Mesenchymal stem cell (in vitro differentiated cells and primary cell): ENCODE data around the gene ABCC1.

Experiments
- DNase-seq: peaks from one replicate; pipeline ENCODE4 v3.0.0-alpha.2; 2013
- H2AFZ ChIP-seq: one replicate; pipeline ENCODE4 v1.6.1; 2013; ENCODE audit warnings: low read depth, mild to moderate bottlenecking, control low read depth, inconsistent platforms, low read length, moderate library complexity
- H2AK5ac ChIP-seq: 2 replicates; pipeline ENCODE4 v1.6.1; 2013; ENCODE audit warnings: low read length, moderate library complexity, mild to moderate bottlenecking, inconsistent platforms; ENCODE audit not compliant: severe bottlenecking
- H2BK120ac ChIP-seq: one replicate; pipeline ENCODE4 v1.6.1; 2013; ENCODE audit warnings: low read depth, mild to moderate bottlenecking, inconsistent platforms, low read length, moderate library complexity
- H2BK12ac ChIP-seq, 2 experiments: one replicate each; pipeline ENCODE4 v1.6.1; 2013; ENCODE audit warnings: inconsistent platforms in 2 of 2, low read length in 2 of 2, mild to moderate bottlenecking in 2 of 2, moderate library complexity in 2 of 2, control low read depth in 1 of 2
- H2BK15ac ChIP-seq: one replicate; pipeline ENCODE4 v1.6.1; 2013; ENCODE audit warnings: mild to moderate bottlenecking, low read depth, inconsistent platforms; ENCODE audit not compliant: poor library complexity, severe bottlenecking
- H2BK5ac ChIP-seq: 2 replicates; pipeline ENCODE4 v1.6.1; 2013; ENCODE audit warnings: low read depth, mild to moderate bottlenecking, low read length, control low read depth, inconsistent platforms; ENCODE audit not compliant: poor library complexity, severe bottlenecking
- H3K14ac ChIP-seq, 2 experiments: one replicate each; pipeline ENCODE4 v1.6.1; 2013; ENCODE audit warnings: inconsistent platforms in 2 of 2, low read length in 2 of 2, control low read depth in 1 of 2, mild to moderate bottlenecking in 1 of 2, moderate library complexity in 1 of 2
- H3K18ac ChIP-seq, 2 experiments: one replicate each; pipeline ENCODE4 v1.6.1; 2013; ENCODE audit warnings: inconsistent platforms in 2 of 2, low read length in 2 of 2, control low read depth in 1 of 2, low read depth in 1 of 2, mild to moderate bottlenecking in 1 of 2
- H3K23ac ChIP-seq, 2 experiments: one replicate each; pipeline ENCODE4 v1.6.1; 2013; ENCODE audit warnings: inconsistent platforms in 2 of 2, low read length in 2 of 2, mild to moderate bottlenecking in 2 of 2, moderate library complexity in 2 of 2, control low read depth in 1 of 2
- H3K27ac ChIP-seq: 2 replicates; pipeline ENCODE4 v1.5.1; 2013; ENCODE audit warnings: mild to moderate bottlenecking, moderate library complexity, low read length, control low read depth, inconsistent platforms; ENCODE audit not compliant: poor library complexity, severe bottlenecking
- H3K27me3 ChIP-seq, 2 experiments: 2 replicates each; pipeline versions ENCODE4 v1.6.1 to v1.7.0; 2013; ENCODE audit warnings: low read length in 2 of 2, mild to moderate bottlenecking in 2 of 2, moderate library complexity in 2 of 2, control low read depth in 1 of 2, inconsistent platforms in 1 of 2; ENCODE audit not compliant: control insufficient read depth in 1 of 2, insufficient read depth in 1 of 2
- H3K36me3 ChIP-seq, 2 experiments: 2 replicates each; pipeline versions ENCODE4 v1.6.1 to v1.7.0; 2013; ENCODE audit warnings: low read length in 2 of 2, control low read depth in 1 of 2, inconsistent platforms in 1 of 2, low read depth in 1 of 2, mild to moderate bottlenecking in 1 of 2; ENCODE audit not compliant: insufficient read depth in 2 of 2, control insufficient read depth in 1 of 2
- H3K4ac ChIP-seq, 2 experiments: one replicate each; pipeline ENCODE4 v1.6.1; 2013; ENCODE audit warnings: inconsistent platforms in 2 of 2, low read length in 2 of 2, mild to moderate bottlenecking in 2 of 2, moderate library complexity in 2 of 2, control low read depth in 1 of 2, low read depth in 1 of 2
- H3K4me1 ChIP-seq: 2 replicates; pipeline ENCODE4 v1.6.1; 2013; ENCODE audit warnings: low read depth, low read length, control low read depth; ENCODE audit not compliant: control insufficient read depth, insufficient read depth
- H3K4me2 ChIP-seq: 2 replicates; pipeline ENCODE4 v1.6.1; 2013; ENCODE audit warnings: low read length, mild to moderate bottlenecking, inconsistent platforms; ENCODE audit not compliant: poor library complexity, severe bottlenecking
- H3K4me3 ChIP-seq, 2 experiments: 2 replicates each; pipeline versions ENCODE4 v1.5.1 to v1.7.0; 2013; ENCODE audit warnings: low read length in 2 of 2, mild to moderate bottlenecking in 2 of 2, control low read depth in 1 of 2, low read depth in 1 of 2; ENCODE audit not compliant: insufficient read depth in 1 of 2
- H3K79me1 ChIP-seq: replicated peaks from 2 replicates; pipeline ENCODE4 v1.6.1; 2013; ENCODE audit warnings: mild to moderate bottlenecking, control low read depth, low read length, inconsistent platforms; ENCODE audit not compliant: poor library complexity, severe bottlenecking
- H3K9ac ChIP-seq: 2 replicates; pipeline ENCODE4 v1.7.0; 2013; ENCODE audit warnings: mild to moderate bottlenecking, low read length, moderate library complexity
- H3K9me3 ChIP-seq: 2 replicates; pipeline ENCODE4 v1.7.0; 2013; ENCODE audit warnings: mild to moderate bottlenecking, low read length; ENCODE audit not compliant: control insufficient read depth
- H4K8ac ChIP-seq: one replicate; pipeline ENCODE4 v1.6.1; 2013; ENCODE audit warnings: inconsistent platforms, mild to moderate bottlenecking, low read length, moderate library complexity
- H4K91ac ChIP-seq: one replicate; pipeline ENCODE4 v1.6.1; 2013; ENCODE audit warnings: mild to moderate bottlenecking, low read length, inconsistent platforms
- WGBS: methylation state at CpG from one replicate; pipeline ENCODE4 v1.1.7; 2013; ENCODE audit warnings: mixed read lengths; 5-methylcytosine and 5-hydroxymethylcytosine counted together

Gene ABCC1

DNA sequence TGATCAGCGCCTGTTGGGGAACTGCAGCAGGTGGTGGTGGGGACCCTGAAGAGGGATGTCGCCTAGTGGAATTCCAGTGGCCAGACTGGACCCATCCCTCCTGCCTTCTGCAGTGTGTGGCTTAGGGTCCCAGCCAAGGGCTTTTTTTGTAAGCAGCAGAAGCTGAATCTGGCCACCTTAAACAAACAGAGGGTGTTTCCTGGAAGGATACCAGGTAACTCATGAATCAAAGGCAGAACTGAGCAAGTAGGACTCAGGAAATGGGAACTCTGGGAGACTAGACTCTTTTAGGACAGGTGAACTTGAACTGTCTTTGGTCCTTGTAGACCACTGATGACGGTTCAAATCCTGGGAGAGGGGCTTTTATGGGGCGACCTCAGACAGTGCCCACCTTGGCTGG is 149.9 kb downstream of the ABCC1 start:
- Histone ChIP-seq H3K36me3 (peaks cover 42 to 53% of the 10 kb centered on the region in 2 experiments), H3K9me3 (no peaks in the 10 kb centered on the region), H2AFZ (no peak overlapping the region), H3K4ac (no peak overlapping the region), H3K27me3 (no peaks in the 10 kb centered on the region), H2AK5ac (no peak overlapping the region), H3K18ac (peak overlapping the region in 1 of 2 experiments; percentile 45), H2BK120ac (no peak overlapping the region), H3K14ac (no peak overlapping the region), H3K79me1 (peaks cover 12% of the 10 kb centered on the region), H3K9ac (no peak overlapping the region), H2BK15ac (no peak overlapping the region), H3K27ac (no peak overlapping the region), H4K91ac (no peak overlapping the region), H4K8ac (no peak overlapping the region), H3K4me1 (peaks cover 17% of the 10 kb centered on the region), H3K4me3 (no peak overlapping the region), H3K23ac (no peak overlapping the region), H2BK5ac (no peak overlapping the region), H2BK12ac (no peak overlapping the region), H3K4me2 (no peak overlapping the region)
- DNase-seq, result no peak
- 97% methylated on average over 4 of the region's 4 CpGs for WGBS

DNA sequence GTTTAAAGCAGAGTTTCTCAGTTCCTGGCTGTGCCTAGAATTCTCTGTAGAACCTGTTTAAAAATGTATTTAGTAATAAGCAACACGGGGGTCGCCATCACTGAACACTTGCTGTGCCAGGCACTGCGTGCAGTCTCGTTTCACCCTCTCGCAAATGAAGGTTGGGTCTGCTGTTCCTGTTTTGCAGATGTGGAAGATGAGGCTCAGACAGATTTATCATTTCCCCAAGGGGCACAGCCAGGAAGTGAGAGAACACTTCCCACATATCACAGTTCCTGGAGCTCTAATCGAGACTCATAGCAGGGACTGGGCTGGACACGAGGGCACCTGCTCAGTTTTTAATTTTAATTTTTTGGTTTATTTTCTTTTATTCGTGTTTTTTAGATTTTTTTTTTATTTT is 151.2 kb downstream of the ABCC1 start:
- Histone ChIP-seq H2BK5ac (no peak overlapping the region), H4K8ac (no peak overlapping the region), H3K9ac (no peak overlapping the region), H3K36me3 (peaks cover 49 to 56% of the 10 kb centered on the region in 2 experiments), H3K4me3 (no peak overlapping the region), H2BK15ac (no peak overlapping the region), H4K91ac (no peak overlapping the region), H2AFZ (no peak overlapping the region), H3K9me3 (no peaks in the 10 kb centered on the region), H3K27ac (no peak overlapping the region), H3K4ac (no peak overlapping the region), H3K18ac (no peak overlapping the region), H2AK5ac (no peak overlapping the region), H3K79me1 (peaks cover 11% of the 10 kb centered on the region), H3K14ac (no peak overlapping the region), H2BK12ac (no peak overlapping the region), H2BK120ac (no peak overlapping the region), H3K27me3 (no peaks in the 10 kb centered on the region), H3K4me2 (no peak overlapping the region), H3K4me1 (peaks cover 17% of the 10 kb centered on the region), H3K23ac (no peak overlapping the region)
- DNase-seq, result no peak
- whole genome bisulfite sequencing, result 95% methylated on average over 5 of the region's 8 CpGs

GRCh38 chr16:16101585-16101984 is 152.2 kb downstream of the ABCC1 start:
- Histone ChIP-seq H3K27ac (no peak overlapping the region), H3K27me3 (no peaks in the 10 kb centered on the region), H4K8ac (no peak overlapping the region), H2AK5ac (no peak overlapping the region), H3K23ac (no peak overlapping the region), H3K4ac (no peak overlapping the region), H3K14ac (no peak overlapping the region), H3K36me3 (peaks cover 55 to 62% of the 10 kb centered on the region in 2 experiments), H4K91ac (no peak overlapping the region), H2BK12ac (no peak overlapping the region), H3K9me3 (no peaks in the 10 kb centered on the region), H2BK5ac (no peak overlapping the region), H2AFZ (no peak overlapping the region), H3K79me1 (peaks cover 11% of the 10 kb centered on the region), H3K9ac (no peak overlapping the region), H3K4me3 (no peak overlapping the region), H3K4me1 (peaks cover 11% of the 10 kb centered on the region), H2BK15ac (no peak overlapping the region), H3K4me2 (no peak overlapping the region), H3K18ac (no peak overlapping the region), H2BK120ac (no peak overlapping the region)
- no peak for DNase-seq
- WGBS, result 97% methylated on average over 5 of the region's 5 CpGs

DNA sequence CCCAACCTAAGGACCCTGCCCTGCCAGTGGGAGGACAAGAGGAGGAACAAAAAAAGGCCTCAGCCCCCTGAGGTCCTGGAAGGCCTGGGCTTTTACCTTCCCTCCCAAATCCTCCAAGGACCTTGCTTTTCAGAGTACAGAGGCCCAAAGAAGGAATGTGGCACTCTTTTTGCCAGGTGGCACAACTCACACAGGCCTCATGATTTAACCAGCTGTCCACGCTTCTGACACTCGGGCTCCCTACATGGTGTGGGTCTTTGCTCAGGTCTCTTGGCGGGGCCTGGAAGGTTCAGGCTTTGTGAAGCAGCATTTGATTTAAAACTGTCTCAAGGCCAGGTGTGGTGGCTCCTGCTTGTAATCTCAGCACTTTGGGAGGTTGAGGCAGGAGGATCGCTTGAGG is 153.3 kb downstream of the ABCC1 start:
- Histone ChIP-seq H3K27me3 (no peaks in the 10 kb centered on the region), H2BK15ac (no peak overlapping the region), H3K9me3 (no peaks in the 10 kb centered on the region), H3K23ac (no peak overlapping the region), H3K36me3 (peaks cover 56 to 67% of the 10 kb centered on the region in 2 experiments), H3K18ac (no peak overlapping the region), H3K4me1 (peaks cover 3% of the 10 kb centered on the region), H2BK120ac (no peak overlapping the region), H3K4ac (no peak overlapping the region), H2BK12ac (no peak overlapping the region), H4K8ac (peak overlapping the region; percentile 19), H4K91ac (no peak overlapping the region), H3K4me2 (no peak overlapping the region), H3K14ac (no peak overlapping the region), H2AK5ac (no peak overlapping the region), H3K9ac (no peak overlapping the region), H2AFZ (no peak overlapping the region), H3K4me3 (no peak overlapping the region), H3K27ac (no peak overlapping the region), H2BK5ac (no peak overlapping the region), H3K79me1 (peaks cover 11% of the 10 kb centered on the region)
- DNase-seq, result no peak
- 94% methylated on average over 4 of the region's 4 CpGs for WGBS
